OCI-LY1 (cell line): ENCODE measurements around the gene TEDC2.

Source experiments
- H2AFZ ChIP-seq: fragments of 200-600 bp; sonication (generic), shearing (Covaris generic); 2 replicates; pipeline ENCODE4 v1.6.0; 2014; ENCODE audit warnings: antibody characterized with exemption, mild to moderate bottlenecking, low read length
- H3F3A ChIP-seq: fragments of 200-600 bp; sonication (generic), shearing (Covaris generic); 2 replicates; pipeline ENCODE4 v1.6.0; 2014; ENCODE audit warnings: mild to moderate bottlenecking, antibody characterized with exemption, low read length, moderate library complexity; ENCODE audit not compliant: insufficient read depth
- H3K27ac ChIP-seq: fragments of 200-600 bp; sonication (generic); 2 replicates; pipeline ENCODE4 v1.5.1; 2014; ENCODE audit warnings: low read length, mixed run types, mild to moderate bottlenecking, low read depth; ENCODE audit not compliant: poor library complexity, severe bottlenecking
- H3K27me3 ChIP-seq: fragments of 200-600 bp; sonication (generic); 2 replicates; pipeline ENCODE4 v1.6.0; 2014; ENCODE audit warnings: antibody characterized with exemption, mild to moderate bottlenecking, low read length, moderate library complexity; ENCODE audit not compliant: insufficient read depth
- H3K36me3 ChIP-seq: fragments of 200-600 bp; sonication (generic); 2 replicates; pipeline ENCODE4 v1.6.1; 2014; ENCODE audit warnings: mild to moderate bottlenecking, antibody characterized with exemption, low read length, moderate library complexity, mixed read lengths; ENCODE audit not compliant: insufficient read depth
- H3K4me1 ChIP-seq: fragments of 200-600 bp; sonication (generic); 2 replicates; pipeline ENCODE4 v1.5.1; 2014; ENCODE audit warnings: mild to moderate bottlenecking, low read length, moderate library complexity; ENCODE audit not compliant: insufficient read depth, severe bottlenecking
- H3K4me2 ChIP-seq: fragments of 200-600 bp; sonication (generic), shearing (Covaris generic); 2 replicates; pipeline ENCODE4 v1.6.1; 2014; ENCODE audit warnings: low read length
- H3K4me3 ChIP-seq: fragments of 200-600 bp; sonication (generic); 2 replicates; pipeline ENCODE4 v1.5.1; 2014; ENCODE audit warnings: low read length, low read depth, mild to moderate bottlenecking, mixed read lengths; ENCODE audit not compliant: poor library complexity, severe bottlenecking
- H3K79me2 ChIP-seq: fragments of 200-600 bp; shearing (Covaris generic); 2 replicates; pipeline ENCODE4 v1.6.1; 2016; ENCODE audit warnings: mixed run types, low read length, mixed read lengths; ENCODE audit not compliant: insufficient read depth
- H3K9ac ChIP-seq: fragments of 200-600 bp; sonication (generic), shearing (Covaris generic); 2 replicates; pipeline ENCODE4 v1.6.1; 2014; ENCODE audit warnings: mild to moderate bottlenecking, low read length, mixed read lengths
- H3K9me2 ChIP-seq: fragments of 200-600 bp; sonication (generic), shearing (Covaris generic); 2 replicates; pipeline ENCODE4 v1.6.1; 2014; ENCODE audit warnings: low read depth, mild to moderate bottlenecking, low read length, mixed read lengths
- H3K9me3 ChIP-seq: fragments of 200-600 bp; shearing (Covaris generic); 2 replicates; pipeline ENCODE4 v1.6.1; 2014; ENCODE audit warnings: low read length, mixed read lengths
- H4K20me1 ChIP-seq: fragments of 200-600 bp; sonication (generic), shearing (Covaris generic); 2 replicates; pipeline ENCODE4 v1.6.0; 2016; ENCODE audit warnings: mild to moderate bottlenecking, low read length; ENCODE audit not compliant: insufficient read depth
- EZH2 ChIP-seq: fragments of 200-600 bp; sonication (generic), shearing (Covaris generic); IDR thresholded peaks from 2 replicates; pipeline ENCODE4 v1.8.0; 2017; ENCODE audit warnings: borderline replicate concordance, mixed run types, mild to moderate bottlenecking, antibody characterized with exemption, low read length, moderate library complexity, mixed read lengths
- TF ChIP-seq, protein P1 (sequence below): fragments of 200-600 bp; sonication (generic), shearing (Covaris generic); IDR thresholded peaks from 2 replicates; pipeline ENCODE4 v1.5.1; 2017; ENCODE audit warnings: mild to moderate bottlenecking, antibody characterized with exemption, low read length, moderate library complexity, mixed read lengths

The TEDC2 gene

GRCh38 chr16:2457267-2457666, 2.6 kb upstream of the TEDC2 start:
- Histone ChIP-seq H3K27ac (peak overlapping the region; percentile 33), H3K9me3 (no peaks in the 10 kb centered on the region), H3K9me2 (no peaks in the 10 kb centered on the region), H3K27me3 (no peaks in the 10 kb centered on the region), H3F3A (0 out of 2 replicates have a peak, but pooled peaks cover 4% of the 10 kb centered on the region), H2AFZ (no peak overlapping the region), H3K4me2 (no peak overlapping the region), H3K4me3 (no peak overlapping the region), H3K79me2 (no peaks in the 10 kb centered on the region), H3K4me1 (peaks cover 28% of the 10 kb centered on the region), H4K20me1 (no peaks in the 10 kb centered on the region), H3K9ac (no peak overlapping the region), H3K36me3 (peaks cover 62% of the 10 kb centered on the region)
- TF ChIP-seq EZH2 = no peak
- TF ChIP-seq, protein P1, sequence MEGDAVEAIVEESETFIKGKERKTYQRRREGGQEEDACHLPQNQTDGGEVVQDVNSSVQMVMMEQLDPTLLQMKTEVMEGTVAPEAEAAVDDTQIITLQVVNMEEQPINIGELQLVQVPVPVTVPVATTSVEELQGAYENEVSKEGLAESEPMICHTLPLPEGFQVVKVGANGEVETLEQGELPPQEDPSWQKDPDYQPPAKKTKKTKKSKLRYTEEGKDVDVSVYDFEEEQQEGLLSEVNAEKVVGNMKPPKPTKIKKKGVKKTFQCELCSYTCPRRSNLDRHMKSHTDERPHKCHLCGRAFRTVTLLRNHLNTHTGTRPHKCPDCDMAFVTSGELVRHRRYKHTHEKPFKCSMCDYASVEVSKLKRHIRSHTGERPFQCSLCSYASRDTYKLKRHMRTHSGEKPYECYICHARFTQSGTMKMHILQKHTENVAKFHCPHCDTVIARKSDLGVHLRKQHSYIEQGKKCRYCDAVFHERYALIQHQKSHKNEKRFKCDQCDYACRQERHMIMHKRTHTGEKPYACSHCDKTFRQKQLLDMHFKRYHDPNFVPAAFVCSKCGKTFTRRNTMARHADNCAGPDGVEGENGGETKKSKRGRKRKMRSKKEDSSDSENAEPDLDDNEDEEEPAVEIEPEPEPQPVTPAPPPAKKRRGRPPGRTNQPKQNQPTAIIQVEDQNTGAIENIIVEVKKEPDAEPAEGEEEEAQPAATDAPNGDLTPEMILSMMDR = no peak

DNA sequence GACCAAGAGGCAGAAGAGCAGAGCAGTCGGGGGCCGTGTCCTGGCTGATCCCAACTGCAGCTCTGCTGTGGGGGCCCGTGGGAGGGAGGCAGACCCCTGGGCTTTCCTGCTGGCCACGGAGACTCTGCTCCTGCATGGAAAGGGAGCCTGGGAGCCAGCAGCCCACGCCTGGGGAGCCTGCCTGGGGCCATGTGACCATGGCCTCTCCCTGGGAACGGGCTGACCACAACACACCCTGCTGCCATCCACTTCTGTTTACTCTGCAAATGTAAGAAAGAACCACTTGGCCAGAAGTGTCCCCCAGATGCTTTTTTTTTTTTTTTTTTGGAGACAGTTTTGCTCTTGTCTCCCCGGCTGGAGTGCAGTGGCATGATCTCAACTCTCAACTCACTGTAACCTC, 2.0 kb upstream of the TEDC2 start:
- no peaks in the 10 kb centered on the region for H4K20me1 ChIP-seq
- no peak overlapping the region for H3K4me3 ChIP-seq
- TF ChIP-seq, protein P1 = no peak
- TF ChIP-seq EZH2 = no peak
- H3F3A ChIP-seq = 0 out of 2 replicates have a peak, but pooled peaks cover 4% of the 10 kb centered on the region
- no peak overlapping the region for H3K9ac ChIP-seq
- no peak overlapping the region for H2AFZ ChIP-seq
- no peaks in the 10 kb centered on the region for H3K27me3 ChIP-seq
- H3K36me3 ChIP-seq = peaks cover 55% of the 10 kb centered on the region
- no peak overlapping the region for H3K4me2 ChIP-seq
- H3K4me1 ChIP-seq = peaks cover 28% of the 10 kb centered on the region
- H3K9me3 ChIP-seq = no peaks in the 10 kb centered on the region
- H3K27ac ChIP-seq = peak overlapping the region; percentile 33
- H3K79me2 ChIP-seq = no peaks in the 10 kb centered on the region
- no peaks in the 10 kb centered on the region for H3K9me2 ChIP-seq

GRCh38 chr16:2458887-2459646, 842 bp upstream of the TEDC2 start:
- Histone ChIP-seq H3K36me3 (peaks cover 48% of the 10 kb centered on the region), H3K27me3 (no peaks in the 10 kb centered on the region), H3F3A (0 out of 2 replicates have a peak, but pooled peaks cover 4% of the 10 kb centered on the region), H3K4me2 (peak overlapping the region; percentile 95), H3K9me3 (no peaks in the 10 kb centered on the region), H3K4me1 (peaks cover 28% of the 10 kb centered on the region), H3K9ac (peak overlapping the region; percentile 75), H2AFZ (no peak overlapping the region), H3K79me2 (no peaks in the 10 kb centered on the region), H3K27ac (peak overlapping the region; percentile 38), H4K20me1 (no peaks in the 10 kb centered on the region), H3K9me2 (no peaks in the 10 kb centered on the region), H3K4me3 (peak overlapping the region; percentile 68)
- TF ChIP-seq, protein P1 = no peak
- no peak for TF ChIP-seq EZH2
